ENCODE measurements around the gene ABCC3. TPM values are rescaled to one million over a fixed set of nuclear protein-coding genes. Genes with fewer than 3 reads are reported as not detected.

Gene ABCC3
- total RNA-seq, 1 experiment from 2014 or later: 88.0 TPM

- intact Hi-C loops (cut with micrococcal nuclease; ENCODE audit: unreplicated experiment): loop anchor here (1.0 kb wide), 1 partner anchor 65 kb away; no protein-coding TSS in a partner anchor
- DNase-seq: peak; percentile 96
- CTCF ChIA-PET: interaction anchor here (0.6 to 7.5 kb wide), 8 partner anchors 10 to 80 kb away, joined by 3 to 130 read pairs (median 6); no protein-coding TSS in a partner anchor
- peak; percentile 99 for TF ChIP-seq CTCF (IDR thresholded peaks at IDR 0.05; ENCODE audit: unreplicated experiment)
- Mint-ChIP-seq H3K27ac (ENCODE audit: unreplicated experiment) (peak overlapping the region; percentile 21), H3K36me3 (ENCODE audit: insufficient read depth, unreplicated experiment) (peaks cover 26% of the 10 kb centered on the region), H3K4me1 (ENCODE audit: low read depth, unreplicated experiment) (peaks cover 59% of the 10 kb centered on the region), H3K4me3 (ENCODE audit: low read depth, unreplicated experiment) (no peak overlapping the region), H3K27me3 (ENCODE audit: unreplicated experiment) (peaks cover 12% of the 10 kb centered on the region), H3K9me3 (ENCODE audit: low read depth, unreplicated experiment) (no peaks in the 10 kb centered on the region)
- BruUV-seq (replicated peaks): no TSS peak
These were observed 4.0 kb upstream of the ABCC3 start for GRCh38 chr17:50630524-50631194.

- Mint-ChIP-seq H3K4me3 (ENCODE audit: low read depth, unreplicated experiment) (no peak overlapping the region), H3K4me1 (ENCODE audit: low read depth, unreplicated experiment) (peaks cover 66% of the 10 kb centered on the region), H3K36me3 (ENCODE audit: insufficient read depth, unreplicated experiment) (peaks cover 31% of the 10 kb centered on the region), H3K27ac (ENCODE audit: unreplicated experiment) (no peak overlapping the region), H3K27me3 (ENCODE audit: unreplicated experiment) (peaks cover 12% of the 10 kb centered on the region), H3K9me3 (ENCODE audit: low read depth, unreplicated experiment) (no peaks in the 10 kb centered on the region)
- no peak for DNase-seq
- no peak for TF ChIP-seq CTCF (IDR thresholded peaks at IDR 0.05; ENCODE audit: unreplicated experiment)
- intact Hi-C loops (cut with micrococcal nuclease; ENCODE audit: unreplicated experiment): no loop called here
- BruUV-seq (replicated peaks): no TSS peak
- CTCF ChIA-PET: interaction anchor here (1.0 to 7.5 kb wide), 7 partner anchors 9 to 80 kb away, joined by 3 to 130 read pairs (median 7); no protein-coding TSS in a partner anchor
These were observed 3.3 kb upstream of the ABCC3 start for GRCh38 chr17:50631195-50631907.

GRCh38 chr17:50631908-50632571 lies 2.6 kb upstream of the ABCC3 start:
- H3K4me1 Mint-ChIP-seq (ENCODE audit: low read depth, unreplicated experiment): peaks cover 71% of the 10 kb centered on the region
- CTCF ChIA-PET: interaction anchor here (1.0 to 7.5 kb wide), 3 partner anchors 41 to 62 kb away, joined by 3 to 130 read pairs (median 4); no protein-coding TSS in a partner anchor
- intact Hi-C loops (cut with micrococcal nuclease; ENCODE audit: unreplicated experiment): no loop called here

More at GRCh38 chr17:50631908-50632571, 2.6 kb upstream of the ABCC3 start:
- Mint-ChIP-seq H3K27ac (ENCODE audit: unreplicated experiment) (no peak overlapping the region), H3K9me3 (ENCODE audit: low read depth, unreplicated experiment) (no peaks in the 10 kb centered on the region), H3K36me3 (ENCODE audit: insufficient read depth, unreplicated experiment) (peaks cover 33% of the 10 kb centered on the region), H3K4me3 (ENCODE audit: low read depth, unreplicated experiment) (no peak overlapping the region), H3K27me3 (ENCODE audit: unreplicated experiment) (peaks cover 12% of the 10 kb centered on the region)
- DNase-seq: no peak
- no TSS peak for BruUV-seq (replicated peaks)
- TF ChIP-seq CTCF (IDR thresholded peaks at IDR 0.05; ENCODE audit: unreplicated experiment): no peak
